GM19240 (cell line): ENCODE measurements around the gene TRPC1.
"Not testable (repeated sequence)": the region's sequence is repeated elsewhere in the genome, so short reads cannot be mapped to it uniquely, and the experiment has no call there.

Source experiments
- DNase-seq: peaks from one replicate; pipeline ENCODE4 v3.0.0; 2011; ENCODE audit warnings: low spot score; ENCODE audit not compliant: insufficient read length

Gene TRPC1

GRCh38 chr3:142723968-142724681 is at the start of gene TRPC1:
TRPC1 (plus strand) TSS chr3:142724034; CDS start chr3:142724560, 526 bp downstream.
- peak; percentile 86 for DNase-seq

DNA sequence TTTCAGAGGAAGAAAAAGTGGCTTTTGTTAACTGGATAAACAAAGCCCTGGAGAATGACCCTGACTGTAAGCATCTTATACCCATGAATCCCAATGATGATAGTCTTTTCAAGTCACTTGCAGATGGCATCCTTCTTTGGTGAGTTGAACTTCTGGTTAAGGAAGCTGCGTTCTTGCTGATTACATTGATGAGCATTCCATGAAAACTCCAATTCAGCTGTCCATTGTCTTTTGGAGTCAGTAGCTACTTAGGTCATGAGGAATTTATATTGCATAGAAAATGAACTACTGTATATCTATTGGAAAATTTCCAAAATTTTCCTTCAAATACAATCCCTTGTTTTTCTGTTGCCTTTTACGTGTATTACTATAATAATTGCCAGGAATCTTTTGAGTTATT is 47.7 kb upstream of the TRPC1 start:
- DNase-seq = no peak

DNA sequence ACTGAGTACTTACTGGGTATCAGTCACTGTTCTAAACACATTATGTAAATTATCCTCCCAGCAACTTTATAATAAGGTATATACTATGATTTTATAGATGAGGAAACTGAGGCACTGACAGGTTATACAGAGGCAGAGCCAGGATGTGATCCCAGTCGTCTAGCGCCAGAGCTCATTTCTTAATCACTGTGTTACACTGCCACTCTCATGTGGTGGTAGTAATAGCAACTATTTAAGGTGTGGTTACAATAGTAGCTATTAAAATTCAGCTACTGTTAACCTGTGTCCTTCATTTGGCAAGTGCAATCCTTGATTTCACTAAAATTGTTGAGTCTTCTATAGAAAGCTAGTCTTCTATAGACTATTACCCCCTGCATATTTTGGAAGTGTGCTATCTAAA is 43.1 kb upstream of the TRPC1 start:
- DNase-seq = no peak

DNA sequence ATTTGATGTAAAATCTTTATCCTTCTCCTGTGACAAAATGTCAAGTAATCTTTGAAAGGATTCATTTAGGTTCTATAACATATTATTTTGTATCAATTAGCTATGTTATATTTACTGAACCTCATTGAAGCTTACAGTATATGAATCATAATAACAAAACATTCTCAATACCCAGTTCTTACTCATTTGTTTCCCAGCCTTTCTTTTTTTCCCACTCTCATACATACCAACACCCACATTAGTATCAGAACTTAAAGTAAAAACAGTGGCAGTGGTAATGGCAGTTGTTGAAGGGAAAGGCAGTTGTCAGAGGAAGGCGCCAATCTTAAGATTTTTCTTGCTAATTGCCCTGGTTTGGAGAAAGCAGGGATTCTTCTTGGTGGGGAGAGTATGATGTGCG is 33.2 kb upstream of the TRPC1 start:
- no peak for DNase-seq

GRCh38 chr3:142691527-142691926 is 32.3 kb upstream of the TRPC1 start:
- no peak for DNase-seq

GRCh38 chr3:142693136-142693853 is 30.5 kb upstream of the TRPC1 start:
- DNase-seq = no peak

- DNase-seq = no peak
Measured at GRCh38 chr3:142694225-142694624, 29.6 kb upstream of the TRPC1 start.

GRCh38 chr3:142705198-142705597 is 18.6 kb upstream of the TRPC1 start:
- DNase-seq = no peak

DNA sequence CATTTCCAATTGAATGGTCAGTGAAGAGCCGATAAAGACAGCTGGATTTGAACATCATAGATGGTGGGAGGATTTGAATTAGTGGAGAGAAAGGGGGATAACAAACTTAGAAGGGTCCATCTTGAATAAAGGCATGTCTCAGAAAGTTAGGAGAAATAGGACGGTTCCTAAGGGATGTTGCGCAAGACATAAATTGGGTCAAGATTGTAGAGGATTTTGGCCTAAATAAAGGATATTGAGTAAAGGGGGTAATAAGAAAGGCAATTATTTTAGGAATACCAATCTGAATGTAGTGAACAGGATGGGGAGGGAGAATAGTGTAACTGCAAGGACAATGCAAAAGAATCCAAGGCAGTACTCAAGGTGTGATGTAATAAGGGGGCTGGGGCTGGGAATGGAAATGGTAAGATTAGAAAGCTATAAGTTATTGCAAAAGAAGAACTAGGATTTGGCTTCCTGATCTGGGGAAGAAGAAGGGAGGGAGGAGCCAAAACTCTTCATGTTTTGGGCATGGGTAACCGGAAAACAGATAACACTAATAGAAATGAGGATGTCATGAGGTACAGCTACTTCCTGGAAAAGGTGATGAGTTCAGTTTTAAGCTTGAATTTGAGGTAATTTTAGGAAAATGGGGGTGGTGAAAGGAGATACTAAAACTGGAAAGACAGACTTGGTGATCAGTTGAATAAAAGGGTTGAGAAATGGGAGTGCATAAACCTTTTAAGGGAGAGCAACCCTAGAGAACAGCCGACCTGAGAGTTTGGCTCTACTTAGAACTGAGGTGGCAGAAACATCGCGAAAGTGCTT is 17.3 kb upstream of the TRPC1 start:
- DNase-seq = no peak

DNA sequence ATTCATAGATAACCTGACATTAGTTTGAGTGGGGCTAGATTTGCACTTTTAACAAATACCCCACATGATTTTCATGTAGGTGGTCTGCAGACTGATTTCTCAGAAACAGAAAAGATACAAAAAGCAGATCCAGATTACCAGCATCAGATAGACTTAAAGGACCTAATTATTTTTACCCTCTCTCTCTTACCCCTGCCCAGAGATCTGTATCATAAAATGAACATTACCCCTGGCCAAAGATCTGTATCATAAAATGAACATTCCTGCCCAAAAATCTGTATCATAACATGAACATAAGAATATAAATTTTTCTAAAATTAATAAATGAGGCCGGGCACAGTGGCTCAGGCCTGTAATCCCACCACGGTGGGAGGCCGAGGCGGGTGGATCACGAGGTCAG is 14.6 kb upstream of the TRPC1 start:
- DNase-seq = no peak

- DNase-seq = not testable (repeated sequence)
Measured at GRCh38 chr3:142714882-142715281, 9.0 kb upstream of the TRPC1 start.

DNA sequence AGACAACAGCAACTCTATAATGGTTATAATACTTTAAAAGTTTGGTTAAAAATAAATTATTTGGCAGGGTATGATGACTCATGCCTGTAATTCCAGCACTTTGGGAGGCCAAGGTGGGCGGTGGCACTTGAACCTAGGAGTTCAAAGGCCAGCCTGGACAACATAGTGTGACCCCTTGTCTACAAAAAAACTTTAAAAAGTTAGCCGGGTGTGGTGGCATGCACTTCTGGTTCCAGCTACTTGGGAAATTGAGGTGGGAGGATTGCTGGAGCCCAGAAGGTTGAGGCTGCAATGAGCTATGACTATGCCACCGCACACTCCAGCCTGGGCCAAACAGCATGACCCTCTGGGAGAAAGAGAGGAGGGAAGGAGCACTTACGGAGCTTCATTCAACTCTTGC is 7.7 kb upstream of the TRPC1 start:
- DNase-seq = no peak

DNA sequence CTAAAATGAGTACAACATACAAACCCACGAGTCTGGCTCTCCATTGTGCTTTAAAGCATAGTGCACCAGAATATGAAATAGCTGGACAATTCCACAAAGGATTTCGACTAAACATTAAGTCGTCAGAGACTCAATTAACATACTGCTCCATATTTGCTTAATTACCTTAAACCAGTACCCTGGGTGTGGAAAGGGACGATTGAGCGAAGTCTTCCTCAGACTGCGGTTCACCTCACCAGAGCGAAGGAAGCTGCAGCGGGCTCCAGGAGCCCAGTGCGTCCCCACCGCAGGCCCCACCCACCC is 218 bp upstream of the TRPC1 start:
- DNase-seq = no peak

GRCh38 chr3:142724682-142725356 is 985 bp downstream of the TRPC1 start:
- DNase-seq = no peak

GRCh38 chr3:142725357-142725739 is 1.5 kb downstream of the TRPC1 start:
- no peak for DNase-seq

GRCh38 chr3:142726017-142726416 is 2.2 kb downstream of the TRPC1 start:
- no peak for DNase-seq

GRCh38 chr3:142732066-142732465 is 8.2 kb downstream of the TRPC1 start:
- DNase-seq = no peak

DNA sequence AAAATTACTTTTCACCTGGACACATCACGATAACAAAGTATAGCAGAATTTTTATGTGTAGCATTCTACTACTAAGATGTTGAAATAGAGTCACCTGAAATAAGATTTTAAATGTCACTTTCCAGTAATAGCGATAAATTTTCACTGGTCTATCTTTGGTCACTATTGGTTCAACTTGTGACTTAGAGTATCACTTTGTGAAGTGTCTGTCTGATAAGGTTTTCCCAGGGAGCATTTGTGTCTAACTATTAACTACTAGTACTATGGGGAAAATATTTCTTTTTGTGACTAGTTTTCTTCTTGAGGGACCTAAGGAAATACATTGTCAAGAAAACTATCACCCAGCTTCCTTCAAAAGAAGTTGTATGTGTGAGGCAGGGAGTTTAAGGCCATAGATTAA is 11.0 kb downstream of the TRPC1 start:
- DNase-seq = no peak

DNA sequence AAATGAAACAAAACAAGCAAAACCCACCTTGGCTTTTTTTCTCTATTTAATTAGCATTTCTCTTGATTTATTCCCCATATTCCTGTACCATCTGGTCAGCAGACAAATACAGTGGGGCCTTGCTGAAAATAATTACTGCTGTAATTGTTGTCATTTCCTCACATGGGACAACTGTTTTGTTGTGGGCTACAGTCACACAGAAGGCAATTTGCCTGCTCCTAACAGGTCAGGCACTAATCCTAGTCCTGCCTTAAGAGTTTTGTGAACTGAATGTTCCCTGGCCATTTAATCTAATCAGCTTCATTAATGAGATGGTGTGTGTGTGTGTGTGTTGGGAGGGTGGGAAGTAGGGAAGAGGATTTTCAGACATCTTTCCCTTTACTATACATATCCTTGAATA is 11.6 kb downstream of the TRPC1 start:
- DNase-seq = no peak

- no peak for DNase-seq
Measured at GRCh38 chr3:142738396-142738795, 14.6 kb downstream of the TRPC1 start.

DNA sequence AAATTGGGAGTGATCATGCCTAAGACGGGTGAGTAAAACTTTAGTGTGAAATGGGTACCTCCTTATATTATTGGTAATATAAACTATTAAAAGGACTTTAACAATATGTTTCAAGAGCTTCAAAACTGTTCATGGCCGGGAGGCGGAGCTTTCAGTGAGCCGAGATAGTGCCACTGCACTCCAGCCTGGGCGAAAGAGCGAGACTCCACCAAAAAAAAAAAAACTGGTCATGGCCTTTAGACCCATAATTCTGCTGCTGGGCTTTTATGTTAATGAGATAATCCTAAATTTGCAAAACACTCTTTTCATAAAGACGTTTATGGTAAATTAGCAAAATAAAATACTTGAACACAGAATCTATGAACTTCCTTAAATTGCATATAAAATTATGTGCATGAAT is 22.8 kb downstream of the TRPC1 start:
- DNase-seq = no peak

DNA sequence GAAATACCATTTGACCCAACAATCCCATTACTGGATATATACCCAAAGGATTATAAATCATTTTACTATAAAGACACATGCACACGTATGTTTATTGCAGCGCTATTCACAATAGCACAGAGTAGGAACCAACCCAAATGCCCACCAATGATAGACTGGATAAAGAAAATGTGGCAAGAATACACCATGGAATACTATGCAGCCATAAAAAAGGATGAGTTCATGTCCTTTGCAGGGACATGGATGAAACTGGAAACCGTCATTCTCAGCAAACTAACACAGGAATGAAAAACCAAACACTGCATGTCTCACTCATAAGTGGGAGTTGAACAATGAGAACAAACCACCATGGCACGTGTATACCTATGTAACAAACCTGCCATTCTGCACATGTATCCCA is 26.7 kb downstream of the TRPC1 start:
- not testable (repeated sequence) for DNase-seq
